HG03457 (cell line): ENCODE measurements around the gene SBDS.
"Not testable (repeated sequence)": the region's sequence is repeated elsewhere in the genome, so short reads cannot be mapped to it uniquely, and the experiment has no call there.

Experiments used
- ATAC-seq: cut with Tn5 transposase; IDR thresholded peaks from one replicate; pipeline ENCODE4 v1.9.1; 2021; ENCODE audit warnings: moderate number of reproducible peaks; ENCODE audit not compliant: unreplicated experiment

The SBDS gene

GRCh38 chr7:66996444-66997191, 1.2 kb upstream of the SBDS start, which contains the start of gene TYW1:
Gene TYW1, plus strand, starts transcription at chr7:66996833. Its CDS starts 146 bp downstream, at chr7:66996979.
- ATAC-seq = peak; percentile 88

DNA sequence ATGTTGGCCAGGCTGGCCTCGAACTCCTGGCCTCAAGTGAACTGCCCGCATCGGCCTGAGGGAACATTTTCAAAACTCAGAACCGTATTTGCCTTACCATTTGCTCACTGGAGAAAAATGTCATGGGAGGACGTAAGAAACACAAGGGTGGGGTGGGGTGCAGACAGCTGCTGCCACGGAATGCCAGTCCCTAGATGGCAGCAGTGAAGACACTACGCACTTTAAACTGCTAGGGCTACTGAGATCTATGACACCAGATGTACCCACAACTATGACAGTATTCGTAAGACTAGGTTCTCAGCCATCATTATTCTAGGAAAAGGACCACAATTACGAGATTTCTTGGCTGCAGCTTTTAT, 716 bp downstream of the SBDS start:
- peak; percentile 25 for ATAC-seq

- not testable (repeated sequence) for ATAC-seq
Observed at GRCh38 chr7:66994051-66994450, 1.3 kb downstream of the SBDS start.

DNA sequence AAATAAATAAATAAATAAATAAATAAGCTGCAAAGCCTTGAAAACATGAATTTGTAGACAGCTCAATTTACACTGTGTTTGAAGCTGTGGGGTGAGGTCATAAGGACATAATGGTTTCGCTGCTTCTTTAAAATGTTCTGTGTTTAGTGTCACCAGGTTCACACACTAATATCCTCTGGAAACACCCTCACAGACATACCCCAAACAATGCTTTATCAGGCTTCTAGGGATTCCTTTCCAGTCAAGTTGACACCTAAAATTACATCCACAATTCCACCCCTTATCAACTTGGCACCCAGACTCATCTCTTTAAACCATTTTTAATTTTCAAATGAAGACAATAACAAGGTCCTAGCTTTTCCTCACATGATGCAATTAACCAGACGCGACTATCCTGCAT, 5.8 kb downstream of the SBDS start:
- not testable (repeated sequence) for ATAC-seq

DNA sequence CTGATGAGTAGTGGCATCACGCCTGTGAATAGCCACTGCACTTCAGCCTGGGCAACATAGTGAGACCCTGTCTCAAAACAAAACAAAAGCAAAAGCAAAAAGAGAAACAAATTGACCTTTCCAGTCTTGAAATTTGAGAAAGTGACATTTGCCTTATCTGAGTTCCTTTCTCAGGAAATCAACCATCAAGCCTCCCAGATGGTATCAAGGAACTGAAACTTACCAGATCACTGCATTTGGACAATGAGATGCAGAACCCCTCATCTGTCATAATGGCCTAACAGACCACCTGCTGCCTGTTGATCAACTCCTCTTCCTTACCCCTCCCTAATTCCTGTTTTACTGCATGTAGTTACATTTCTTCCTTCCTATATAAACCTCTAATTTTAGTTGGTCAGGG, 15.1 kb downstream of the SBDS start:
- ATAC-seq = not testable (repeated sequence)

DNA sequence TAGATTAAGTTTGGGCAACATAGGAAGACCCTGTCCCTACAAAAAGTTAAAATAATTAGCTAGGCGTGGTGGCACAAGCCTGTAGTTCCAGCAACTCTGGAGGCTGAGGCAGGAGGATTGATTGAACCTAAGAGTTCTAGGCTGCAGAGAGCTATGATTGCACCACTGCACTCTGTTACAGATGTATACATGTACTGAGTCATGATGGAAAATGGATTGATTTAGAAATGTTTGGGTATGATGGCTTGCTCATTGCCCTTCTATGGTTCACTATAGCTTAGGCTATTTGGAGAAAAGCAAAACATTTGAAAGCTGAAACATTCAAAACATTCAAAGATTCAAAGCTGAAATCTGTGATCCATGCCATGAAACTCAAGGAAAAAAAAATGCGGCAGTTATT, 16.4 kb downstream of the SBDS start:
- ATAC-seq = not testable (repeated sequence)

GRCh38 chr7:66978312-66978711, 17.1 kb downstream of the SBDS start:
- not testable (repeated sequence) for ATAC-seq

- ATAC-seq = no peak
Observed at GRCh38 chr7:66974986-66975590, 20.3 kb downstream of the SBDS start.

DNA sequence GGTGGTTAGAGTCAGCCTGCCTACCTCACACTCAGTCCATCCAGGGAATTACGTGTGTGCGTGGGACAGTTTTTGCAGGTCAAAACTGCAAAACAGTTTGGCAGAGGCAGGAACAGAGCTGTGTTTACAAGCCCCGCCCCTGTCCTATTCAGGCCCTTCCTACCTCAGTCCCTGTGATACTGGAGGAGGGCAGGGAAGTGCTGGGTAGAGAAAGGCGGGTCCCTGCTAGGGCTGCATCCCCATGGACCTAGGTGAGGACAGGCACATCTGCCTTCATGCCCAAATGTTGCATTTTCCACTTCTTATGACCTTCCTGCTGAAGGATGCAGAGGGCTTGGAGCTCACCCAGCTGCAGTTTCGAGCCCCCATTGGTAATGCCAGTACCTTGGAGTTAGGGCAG, 25.1 kb downstream of the SBDS start:
- ATAC-seq = no peak

DNA sequence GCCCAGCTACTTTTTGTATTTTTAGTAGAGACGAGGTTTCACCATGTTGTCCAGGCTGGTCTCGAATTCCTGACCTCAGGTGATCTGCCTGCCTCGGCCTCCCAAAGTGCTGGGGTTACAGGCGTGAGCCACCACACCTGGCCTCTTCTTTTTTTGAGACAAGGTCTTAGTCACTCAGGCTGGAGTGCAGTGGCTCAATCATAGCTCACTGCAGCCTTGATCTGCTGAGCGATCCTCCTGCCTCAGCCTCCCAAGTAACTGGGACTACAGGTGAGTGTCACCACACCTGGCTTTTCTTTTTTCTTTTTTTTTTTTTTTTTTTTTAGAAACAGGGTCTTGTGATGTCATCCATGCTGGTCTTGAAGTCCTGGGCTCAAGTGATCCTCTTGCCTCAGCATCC, 26.4 kb downstream of the SBDS start:
- not testable (repeated sequence) for ATAC-seq

- no peak for ATAC-seq
Observed at GRCh38 chr7:66967029-66967428, 28.4 kb downstream of the SBDS start.

DNA sequence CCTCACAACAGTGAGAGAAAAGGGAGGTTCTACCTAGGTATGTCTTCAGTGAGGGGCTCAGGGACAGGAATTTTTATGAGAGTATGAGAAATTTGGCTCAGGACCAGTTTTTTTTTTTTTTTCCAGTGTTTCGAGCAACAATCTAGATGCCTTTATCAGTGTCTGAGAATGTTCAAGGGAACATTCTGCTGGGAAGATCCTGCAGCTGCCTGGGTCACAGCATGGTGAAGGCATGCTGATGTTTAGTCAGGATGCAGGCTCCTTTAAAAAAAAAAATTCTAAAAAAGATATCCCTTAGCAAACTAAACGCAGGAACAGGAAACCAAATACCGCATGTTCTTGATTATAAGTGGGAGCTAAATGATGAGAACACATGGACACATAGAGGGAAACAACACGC, 31.0 kb downstream of the SBDS start:
- no peak for ATAC-seq

- no peak for ATAC-seq
Observed at GRCh38 chr7:66961096-66961495, 34.3 kb downstream of the SBDS start.

GRCh38 chr7:66960192-66960591, 35.2 kb downstream of the SBDS start:
- ATAC-seq = no peak

GRCh38 chr7:66958538-66959350, 36.6 kb downstream of the SBDS start:
- ATAC-seq = no peak

- no peak for ATAC-seq
Observed at GRCh38 chr7:66957595-66958290, 37.6 kb downstream of the SBDS start.

GRCh38 chr7:66953044-66953427, 42.4 kb downstream of the SBDS start:
- no peak for ATAC-seq

DNA sequence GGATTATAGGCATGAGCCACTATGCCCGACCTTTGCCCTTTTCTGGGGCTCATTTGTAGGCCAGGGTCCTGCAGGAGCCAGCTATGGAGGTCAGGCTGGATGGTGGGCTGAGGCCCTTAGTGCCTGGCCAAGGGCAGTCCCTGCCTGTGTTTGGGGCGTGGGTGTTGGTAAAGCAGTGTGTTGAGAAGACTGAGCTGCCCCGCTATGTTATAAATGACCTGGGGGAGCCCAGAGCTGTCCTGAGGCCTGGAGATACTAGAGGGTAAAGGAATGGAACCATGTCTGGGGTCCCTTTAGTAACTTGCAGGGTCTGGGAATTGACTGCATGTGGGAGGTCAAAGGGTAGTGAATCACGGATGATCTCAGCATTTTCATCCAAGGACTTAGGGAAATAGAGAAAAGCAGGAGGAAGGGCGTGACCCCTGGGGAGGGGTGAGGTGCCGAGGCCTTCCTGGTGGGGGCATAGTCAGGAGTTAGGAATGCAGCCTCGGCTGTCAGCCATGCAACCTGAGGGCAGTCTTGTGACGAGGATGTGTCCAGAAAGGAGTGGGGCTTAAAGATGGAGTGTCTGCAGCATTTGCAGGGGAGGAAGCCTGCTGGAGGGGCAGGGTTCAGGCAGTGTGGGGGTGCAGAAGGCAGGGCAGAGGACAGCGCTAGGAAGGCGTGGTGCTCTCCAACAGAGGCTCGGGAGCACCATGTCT, 42.9 kb downstream of the SBDS start:
- no peak for ATAC-seq

DNA sequence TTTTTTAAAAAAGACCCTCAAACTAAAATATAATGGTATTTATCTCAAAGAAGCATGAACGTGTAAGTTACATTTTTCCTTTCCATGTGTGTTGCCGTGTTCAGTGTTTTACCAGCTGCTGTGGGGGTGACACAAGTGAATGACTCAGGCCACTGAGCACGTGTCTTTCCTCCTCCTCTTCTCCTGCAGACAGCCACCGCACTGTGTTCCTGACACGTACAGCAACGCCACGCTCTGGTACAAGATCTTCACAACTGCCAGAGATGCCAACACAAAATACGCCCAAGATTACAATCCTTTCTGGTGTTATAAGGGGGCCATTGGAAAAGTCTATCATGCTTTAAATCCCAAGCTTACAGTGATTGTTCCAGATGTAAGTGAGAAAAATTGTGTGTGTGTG, 44.6 kb downstream of the SBDS start:
- ATAC-seq = no peak

DNA sequence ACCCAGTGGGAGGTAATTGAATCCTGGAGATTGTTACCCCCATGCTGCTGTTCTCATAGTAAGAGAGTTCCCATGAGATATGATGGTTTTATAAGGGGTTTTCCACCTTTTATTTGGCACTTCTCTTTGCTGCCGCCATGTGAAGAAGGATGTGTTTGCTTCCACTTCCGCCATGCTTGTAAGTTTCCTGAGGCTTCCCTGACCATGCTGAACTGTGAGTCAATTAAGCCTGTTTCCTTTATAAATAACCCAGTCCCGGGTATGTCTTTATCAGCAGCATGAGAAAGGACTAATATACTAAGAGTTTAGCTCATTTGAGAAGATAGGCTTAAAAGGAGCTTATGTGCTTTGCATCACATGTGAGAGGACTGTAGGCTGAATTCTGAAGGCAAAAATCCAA, 45.1 kb downstream of the SBDS start:
- ATAC-seq = no peak
